ENCODE measurements around the gene PPP4R3A. TPM values are rescaled to one million over a fixed set of nuclear protein-coding genes. Genes with fewer than 3 reads are reported as not detected.
"Not testable (repeated sequence)": the region's sequence is repeated elsewhere in the genome, so short reads cannot be mapped to it uniquely, and the experiment has no call there.

Gene PPP4R3A
- polyA plus RNA-seq, 1 donor (not counting 4 experiments of a cell fraction or from before 2014, with no cell fraction given): 53.8 TPM

GRCh38 chr14:91438845-91439244 is 71.3 kb downstream of the PPP4R3A start:
- H3K27me3 ChIP-seq (ENCODE audit: control insufficient read depth, extremely low read depth, insufficient read depth, low read length): no peaks in the 10 kb centered on the region
- H3K9ac ChIP-seq (ENCODE audit: control insufficient read depth, extremely low read depth, insufficient read depth, low read length): no peak overlapping the region
- no peaks in the 10 kb centered on the region for H3K9me1 ChIP-seq (ENCODE audit: control insufficient read depth, extremely low read depth, insufficient read depth, low read length)
- H4K20me1 ChIP-seq (ENCODE audit: control insufficient read depth, extremely low read depth, insufficient read depth, low read length): no peaks in the 10 kb centered on the region
- FAIRE-seq (no peak), DNase-seq (ENCODE audit: low read depth, low spot score) (no peak)
- no peaks in the 10 kb centered on the region for H3K36me3 ChIP-seq (ENCODE audit: control insufficient read depth in 2 of 2, extremely low read depth in 1 of 2, insufficient read depth in 2 of 2, low read length in 2 of 2)
- H3K79me2 ChIP-seq (ENCODE audit: control insufficient read depth, insufficient read depth, low read length): no peaks in the 10 kb centered on the region
- H2AFZ ChIP-seq (ENCODE audit: control insufficient read depth, low read length): no peak overlapping the region
- no peaks in the 10 kb centered on the region for H3K4me1 ChIP-seq (ENCODE audit: control insufficient read depth, extremely low read depth, insufficient read depth, low read length)
- dilution Hi-C loops (cut with MboI; ENCODE audit: extremely low pct_ligation_motif_present, low sequenced_read_pairs): no loop called here
- peaks cover 2% of the 10 kb centered on the region for H3K9me3 ChIP-seq (ENCODE audit: control insufficient read depth, low read depth, low read length)
- H3K27ac ChIP-seq (ENCODE audit: control insufficient read depth, insufficient read depth, low read length): no peak overlapping the region
- no peak overlapping the region for H3K4me2 ChIP-seq (ENCODE audit: control insufficient read depth, extremely low read depth, insufficient read depth, low read depth, low read length)
- no peak overlapping the region for H3K4me3 ChIP-seq (ENCODE audit: control insufficient read depth in 2 of 3, extremely low read depth in 1 of 3, insufficient read depth in 2 of 3, low read depth in 1 of 3, low read length in 3 of 3)
- TF ChIP-seq, protein P1, sequence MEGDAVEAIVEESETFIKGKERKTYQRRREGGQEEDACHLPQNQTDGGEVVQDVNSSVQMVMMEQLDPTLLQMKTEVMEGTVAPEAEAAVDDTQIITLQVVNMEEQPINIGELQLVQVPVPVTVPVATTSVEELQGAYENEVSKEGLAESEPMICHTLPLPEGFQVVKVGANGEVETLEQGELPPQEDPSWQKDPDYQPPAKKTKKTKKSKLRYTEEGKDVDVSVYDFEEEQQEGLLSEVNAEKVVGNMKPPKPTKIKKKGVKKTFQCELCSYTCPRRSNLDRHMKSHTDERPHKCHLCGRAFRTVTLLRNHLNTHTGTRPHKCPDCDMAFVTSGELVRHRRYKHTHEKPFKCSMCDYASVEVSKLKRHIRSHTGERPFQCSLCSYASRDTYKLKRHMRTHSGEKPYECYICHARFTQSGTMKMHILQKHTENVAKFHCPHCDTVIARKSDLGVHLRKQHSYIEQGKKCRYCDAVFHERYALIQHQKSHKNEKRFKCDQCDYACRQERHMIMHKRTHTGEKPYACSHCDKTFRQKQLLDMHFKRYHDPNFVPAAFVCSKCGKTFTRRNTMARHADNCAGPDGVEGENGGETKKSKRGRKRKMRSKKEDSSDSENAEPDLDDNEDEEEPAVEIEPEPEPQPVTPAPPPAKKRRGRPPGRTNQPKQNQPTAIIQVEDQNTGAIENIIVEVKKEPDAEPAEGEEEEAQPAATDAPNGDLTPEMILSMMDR (optimal IDR thresholded peaks at IDR 0.05 in 1 of 3, IDR thresholded peaks at IDR 0.05 in 1 of 3, conservative IDR thresholded peaks at IDR 0.05 in 1 of 3; ENCODE audit: extremely low read depth in 1 of 3, insufficient read depth in 2 of 3, low read length in 3 of 3): no peak
- TF ChIP-seq EZH2 (IDR thresholded peaks at IDR 0.05; ENCODE audit: low read length): no peak

DNA sequence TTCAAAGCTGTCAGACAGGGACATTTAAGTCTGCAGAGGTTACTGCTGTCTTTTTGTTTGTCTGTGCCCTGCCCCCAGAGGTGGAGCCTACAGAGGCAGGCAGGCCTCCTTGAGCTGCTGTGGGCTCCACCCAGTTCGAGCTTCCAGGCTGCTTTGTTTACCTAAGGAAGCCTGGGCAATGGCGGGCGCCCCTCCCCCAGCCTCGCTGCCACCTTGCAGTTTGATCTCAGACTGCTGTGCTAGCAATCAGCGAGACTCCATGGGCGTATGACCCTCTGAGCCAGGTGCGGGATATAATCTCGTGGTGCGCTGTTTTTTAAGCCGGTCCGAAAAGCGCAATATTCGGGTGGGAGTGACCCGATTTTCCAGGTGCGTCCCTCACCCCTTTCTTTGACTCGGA is 73.8 kb downstream of the PPP4R3A start:
- dilution Hi-C loops (cut with MboI; ENCODE audit: extremely low pct_ligation_motif_present, low sequenced_read_pairs); H3K36me3 ChIP-seq (ENCODE audit: control insufficient read depth in 2 of 2, extremely low read depth in 1 of 2, insufficient read depth in 2 of 2, low read length in 2 of 2); DNase-seq (ENCODE audit: low read depth, low spot score); H3K4me3 ChIP-seq (ENCODE audit: control insufficient read depth in 2 of 3, extremely low read depth in 1 of 3, insufficient read depth in 2 of 3, low read depth in 1 of 3, low read length in 3 of 3); H4K20me1 ChIP-seq (ENCODE audit: control insufficient read depth, extremely low read depth, insufficient read depth, low read length); H2AFZ ChIP-seq (ENCODE audit: control insufficient read depth, low read length); H3K4me2 ChIP-seq (ENCODE audit: control insufficient read depth, extremely low read depth, insufficient read depth, low read depth, low read length); H3K27ac ChIP-seq (ENCODE audit: control insufficient read depth, insufficient read depth, low read length); H3K27me3 ChIP-seq (ENCODE audit: control insufficient read depth, extremely low read depth, insufficient read depth, low read length); FAIRE-seq; H3K9me1 ChIP-seq (ENCODE audit: control insufficient read depth, extremely low read depth, insufficient read depth, low read length); H3K4me1 ChIP-seq (ENCODE audit: control insufficient read depth, extremely low read depth, insufficient read depth, low read length); H3K9me3 ChIP-seq (ENCODE audit: control insufficient read depth, low read depth, low read length); H3K79me2 ChIP-seq (ENCODE audit: control insufficient read depth, insufficient read depth, low read length); H3K9ac ChIP-seq (ENCODE audit: control insufficient read depth, extremely low read depth, insufficient read depth, low read length): not testable (repeated sequence)

DNA sequence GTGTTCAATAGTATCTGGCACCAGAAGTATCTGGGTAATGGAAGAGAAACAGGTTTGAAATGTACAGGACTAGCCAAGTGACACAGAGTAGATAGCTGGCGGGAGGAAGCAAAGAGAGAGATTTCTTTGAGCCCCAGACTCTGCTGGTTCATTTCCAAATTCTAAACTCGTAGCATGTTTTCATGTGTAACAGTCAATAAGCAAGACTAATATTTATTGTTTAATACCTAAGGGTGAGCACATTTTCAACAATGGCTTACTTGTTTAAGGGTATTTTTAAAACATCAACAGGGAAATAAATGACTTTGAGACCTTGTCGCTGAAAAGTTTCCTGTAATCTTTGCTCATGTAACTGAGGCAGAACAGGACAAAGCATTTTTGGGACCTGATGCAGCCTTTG is 80.7 kb downstream of the PPP4R3A start:
- Histone ChIP-seq H3K36me3 (ENCODE audit: control insufficient read depth in 2 of 2, extremely low read depth in 1 of 2, insufficient read depth in 2 of 2, low read length in 2 of 2) (no peaks in the 10 kb centered on the region), H3K27ac (ENCODE audit: control insufficient read depth, insufficient read depth, low read length) (no peak overlapping the region), H2AFZ (ENCODE audit: control insufficient read depth, low read length) (no peak overlapping the region), H3K9ac (ENCODE audit: control insufficient read depth, extremely low read depth, insufficient read depth, low read length) (no peak overlapping the region), H3K4me1 (ENCODE audit: control insufficient read depth, extremely low read depth, insufficient read depth, low read length) (no peaks in the 10 kb centered on the region), H3K27me3 (ENCODE audit: control insufficient read depth, extremely low read depth, insufficient read depth, low read length) (no peaks in the 10 kb centered on the region), H3K4me2 (ENCODE audit: control insufficient read depth, extremely low read depth, insufficient read depth, low read depth, low read length) (no peak overlapping the region), H3K9me1 (ENCODE audit: control insufficient read depth, extremely low read depth, insufficient read depth, low read length) (no peaks in the 10 kb centered on the region), H4K20me1 (ENCODE audit: control insufficient read depth, extremely low read depth, insufficient read depth, low read length) (no peaks in the 10 kb centered on the region), H3K4me3 (ENCODE audit: control insufficient read depth in 2 of 3, extremely low read depth in 1 of 3, insufficient read depth in 2 of 3, low read depth in 1 of 3, low read length in 3 of 3) (no peak overlapping the region), H3K79me2 (ENCODE audit: control insufficient read depth, insufficient read depth, low read length) (no peaks in the 10 kb centered on the region), H3K9me3 (ENCODE audit: control insufficient read depth, low read depth, low read length) (no peaks in the 10 kb centered on the region)
- FAIRE-seq: no peak
- dilution Hi-C loops (cut with MboI; ENCODE audit: extremely low pct_ligation_motif_present, low sequenced_read_pairs): no loop called here
- DNase-seq (ENCODE audit: low read depth, low spot score): no peak
- TF ChIP-seq, protein P1 (optimal IDR thresholded peaks at IDR 0.05 in 1 of 3, IDR thresholded peaks at IDR 0.05 in 1 of 3, conservative IDR thresholded peaks at IDR 0.05 in 1 of 3; ENCODE audit: extremely low read depth in 1 of 3, insufficient read depth in 2 of 3, low read length in 3 of 3): no peak
- TF ChIP-seq EZH2 (IDR thresholded peaks at IDR 0.05; ENCODE audit: low read length): no peak

DNA sequence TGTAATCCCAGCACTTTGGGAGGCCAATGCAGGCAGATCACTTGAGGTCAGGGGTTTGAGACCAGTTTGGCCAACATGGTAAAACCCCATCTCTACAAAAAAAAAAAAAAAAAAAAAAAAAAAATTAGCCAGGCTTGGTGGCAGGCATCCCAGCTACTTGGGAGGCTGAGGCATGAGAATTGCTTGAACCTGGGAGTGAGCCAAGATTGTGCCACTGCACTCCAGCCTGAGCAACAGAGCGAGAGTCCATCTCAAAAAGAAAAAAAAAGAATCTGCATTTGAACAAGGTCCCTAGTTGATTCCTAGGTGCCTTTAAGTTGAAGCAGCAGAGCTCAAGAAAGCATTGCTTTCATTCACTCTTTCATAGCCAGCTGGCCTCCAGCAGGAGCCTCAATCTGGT is 81.2 kb downstream of the PPP4R3A start:
- H3K36me3 ChIP-seq (ENCODE audit: control insufficient read depth in 2 of 2, extremely low read depth in 1 of 2, insufficient read depth in 2 of 2, low read length in 2 of 2); H3K27ac ChIP-seq (ENCODE audit: control insufficient read depth, insufficient read depth, low read length); H4K20me1 ChIP-seq (ENCODE audit: control insufficient read depth, extremely low read depth, insufficient read depth, low read length); H2AFZ ChIP-seq (ENCODE audit: control insufficient read depth, low read length); H3K79me2 ChIP-seq (ENCODE audit: control insufficient read depth, insufficient read depth, low read length); H3K4me3 ChIP-seq (ENCODE audit: control insufficient read depth in 2 of 3, extremely low read depth in 1 of 3, insufficient read depth in 2 of 3, low read depth in 1 of 3, low read length in 3 of 3); DNase-seq (ENCODE audit: low read depth, low spot score); H3K27me3 ChIP-seq (ENCODE audit: control insufficient read depth, extremely low read depth, insufficient read depth, low read length); H3K9me3 ChIP-seq (ENCODE audit: control insufficient read depth, low read depth, low read length); H3K9me1 ChIP-seq (ENCODE audit: control insufficient read depth, extremely low read depth, insufficient read depth, low read length); H3K9ac ChIP-seq (ENCODE audit: control insufficient read depth, extremely low read depth, insufficient read depth, low read length); H3K4me1 ChIP-seq (ENCODE audit: control insufficient read depth, extremely low read depth, insufficient read depth, low read length); dilution Hi-C loops (cut with MboI; ENCODE audit: extremely low pct_ligation_motif_present, low sequenced_read_pairs); FAIRE-seq; H3K4me2 ChIP-seq (ENCODE audit: control insufficient read depth, extremely low read depth, insufficient read depth, low read depth, low read length): not testable (repeated sequence)

Data from keratinocyte (primary cell).